ENCODE data around the gene COMP. TPM values are rescaled to one million over a fixed set of nuclear protein-coding genes. Genes with fewer than 3 reads are reported as not detected.

Gene COMP
- total RNA-seq, 1 experiment from 2014 or later = 0.16 TPM

DNA sequence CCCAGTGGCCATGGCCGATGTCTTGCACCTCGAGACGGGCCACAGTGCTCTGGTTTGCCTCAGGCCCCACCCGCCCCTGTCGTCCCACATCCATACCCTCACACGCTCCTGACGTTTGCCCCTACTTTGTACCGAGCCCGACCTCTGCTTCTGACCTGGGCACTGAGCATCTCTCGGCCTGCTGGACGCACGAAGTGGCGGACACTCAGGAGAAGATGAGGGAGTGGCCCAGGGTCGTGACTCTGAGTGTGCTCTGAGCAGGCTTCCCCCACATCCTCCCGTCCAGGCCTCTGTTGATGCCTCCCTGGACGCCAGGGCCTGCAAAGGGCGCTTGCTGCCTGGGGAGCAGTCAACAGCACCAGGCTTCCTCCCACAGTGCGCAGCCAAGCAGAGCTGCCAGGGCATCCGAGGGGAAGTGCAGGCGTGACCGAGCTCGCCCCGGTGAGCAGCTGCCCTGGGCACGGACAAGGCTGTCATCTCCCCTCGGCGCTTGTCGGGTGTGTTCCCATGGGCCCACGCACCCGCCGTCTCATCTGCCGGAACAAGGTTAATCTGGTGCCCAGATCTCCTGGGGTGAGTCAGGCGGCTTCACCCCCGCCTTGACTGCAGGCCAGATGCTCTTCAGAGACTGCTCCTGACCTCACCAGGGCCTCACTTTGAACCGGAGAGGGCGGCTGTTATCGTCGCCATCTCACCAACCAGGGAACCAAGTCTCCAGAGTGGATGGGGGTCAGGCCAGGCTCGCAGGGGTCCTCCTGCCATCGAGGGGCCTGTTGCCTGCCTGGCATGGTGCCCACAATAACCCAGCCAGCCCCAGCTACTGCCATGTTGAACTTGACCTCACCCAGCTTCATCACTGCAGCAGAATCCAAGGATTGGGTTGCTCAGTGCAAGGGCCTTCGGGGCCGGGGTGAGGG is 27.2 kb downstream of the COMP start:
- CTCF ChIA-PET = interaction anchor here (0.6 to 1.0 kb wide), 2 partner anchors 16 to 83 kb away, joined by 3 to 6 read pairs; no protein-coding TSS in a partner anchor
- intact Hi-C loops (cut with micrococcal nuclease; ENCODE audit: unreplicated experiment) = no loop called here
- no peak overlapping the region for H3K4me3 ChIP-seq (ENCODE audit: low read depth, low read length)

GRCh38 chr19:18762125-18763023 is 28.7 kb downstream of the COMP start:
- H3K27me3 Mint-ChIP-seq (ENCODE audit: insufficient read depth, unreplicated experiment) = no peaks in the 10 kb centered on the region
- no peak overlapping the region for H3K27ac Mint-ChIP-seq (ENCODE audit: unreplicated experiment)
- Histone ChIP-seq H3K4me3 (ENCODE audit: low read depth, low read length) (no peak overlapping the region), H3K27me3 (replicated peaks; ENCODE audit: control insufficient read depth, insufficient read depth, low read length) (no peaks in the 10 kb centered on the region), H3K4me1 (no peaks in the 10 kb centered on the region), H3K9me3 (no peaks in the 10 kb centered on the region), H3K36me3 (ENCODE audit: control insufficient read depth, insufficient read depth, low read length) (no peaks in the 10 kb centered on the region)
- intact Hi-C loops (cut with micrococcal nuclease; ENCODE audit: unreplicated experiment) = no loop called here
- no peaks in the 10 kb centered on the region for H3K9me3 Mint-ChIP-seq (ENCODE audit: unreplicated experiment)
- H3K4me1 Mint-ChIP-seq (ENCODE audit: low read depth, unreplicated experiment) = no peaks in the 10 kb centered on the region
- DNase-seq = no peak
- POLR2A ChIA-PET = no interaction called here
- peaks cover 21% of the 10 kb centered on the region for H3K36me3 Mint-ChIP-seq (ENCODE audit: insufficient read depth, unreplicated experiment)
- no TSS peak for BruUV-seq (replicated peaks)
- CTCF ChIA-PET = no interaction called here
- TF ChIP-seq, protein P1, sequence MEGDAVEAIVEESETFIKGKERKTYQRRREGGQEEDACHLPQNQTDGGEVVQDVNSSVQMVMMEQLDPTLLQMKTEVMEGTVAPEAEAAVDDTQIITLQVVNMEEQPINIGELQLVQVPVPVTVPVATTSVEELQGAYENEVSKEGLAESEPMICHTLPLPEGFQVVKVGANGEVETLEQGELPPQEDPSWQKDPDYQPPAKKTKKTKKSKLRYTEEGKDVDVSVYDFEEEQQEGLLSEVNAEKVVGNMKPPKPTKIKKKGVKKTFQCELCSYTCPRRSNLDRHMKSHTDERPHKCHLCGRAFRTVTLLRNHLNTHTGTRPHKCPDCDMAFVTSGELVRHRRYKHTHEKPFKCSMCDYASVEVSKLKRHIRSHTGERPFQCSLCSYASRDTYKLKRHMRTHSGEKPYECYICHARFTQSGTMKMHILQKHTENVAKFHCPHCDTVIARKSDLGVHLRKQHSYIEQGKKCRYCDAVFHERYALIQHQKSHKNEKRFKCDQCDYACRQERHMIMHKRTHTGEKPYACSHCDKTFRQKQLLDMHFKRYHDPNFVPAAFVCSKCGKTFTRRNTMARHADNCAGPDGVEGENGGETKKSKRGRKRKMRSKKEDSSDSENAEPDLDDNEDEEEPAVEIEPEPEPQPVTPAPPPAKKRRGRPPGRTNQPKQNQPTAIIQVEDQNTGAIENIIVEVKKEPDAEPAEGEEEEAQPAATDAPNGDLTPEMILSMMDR (IDR thresholded peaks at IDR 0.05; ENCODE audit: insufficient read depth in 1 of 2, low read depth in 1 of 2, low read length in 1 of 2, severe bottlenecking in 1 of 2, unreplicated experiment in 1 of 2) = no peak
- no peak overlapping the region for H3K4me3 Mint-ChIP-seq (ENCODE audit: unreplicated experiment)

More for the DNA sequence above, 27.2 kb downstream of the COMP start:
- TF ChIP-seq, protein P1 (IDR thresholded peaks at IDR 0.05; ENCODE audit: insufficient read depth in 1 of 2, low read depth in 1 of 2, low read length in 1 of 2, severe bottlenecking in 1 of 2, unreplicated experiment in 1 of 2) = no peak
- POLR2A ChIA-PET = no interaction called here
- DNase-seq = no peak
- H3K4me1 ChIP-seq = no peaks in the 10 kb centered on the region
- H3K36me3 ChIP-seq (ENCODE audit: control insufficient read depth, insufficient read depth, low read length) = no peaks in the 10 kb centered on the region
- Mint-ChIP-seq H3K4me1 (ENCODE audit: low read depth, unreplicated experiment) (no peaks in the 10 kb centered on the region), H3K36me3 (ENCODE audit: insufficient read depth, unreplicated experiment) (peaks cover 21% of the 10 kb centered on the region), H3K27me3 (ENCODE audit: insufficient read depth, unreplicated experiment) (no peaks in the 10 kb centered on the region), H3K9me3 (ENCODE audit: unreplicated experiment) (no peaks in the 10 kb centered on the region), H3K4me3 (ENCODE audit: unreplicated experiment) (no peak overlapping the region), H3K27ac (ENCODE audit: unreplicated experiment) (no peak overlapping the region)
- BruUV-seq (replicated peaks) = no TSS peak
- no peaks in the 10 kb centered on the region for H3K27me3 ChIP-seq (replicated peaks; ENCODE audit: control insufficient read depth, insufficient read depth, low read length)
- H3K9me3 ChIP-seq = no peaks in the 10 kb centered on the region

- intact Hi-C loops (cut with micrococcal nuclease; ENCODE audit: unreplicated experiment) = no loop called here
- H3K9me3 Mint-ChIP-seq (ENCODE audit: unreplicated experiment) = no peaks in the 10 kb centered on the region
- H3K4me3 Mint-ChIP-seq (ENCODE audit: unreplicated experiment) = no peak overlapping the region
- Histone ChIP-seq H3K4me1 (no peaks in the 10 kb centered on the region), H3K4me3 (ENCODE audit: low read depth, low read length) (no peak overlapping the region), H3K9me3 (no peaks in the 10 kb centered on the region), H3K27me3 (replicated peaks; ENCODE audit: control insufficient read depth, insufficient read depth, low read length) (no peaks in the 10 kb centered on the region), H3K36me3 (ENCODE audit: control insufficient read depth, insufficient read depth, low read length) (no peaks in the 10 kb centered on the region)
- ChIA-PET CTCF (no interaction called here), POLR2A (no interaction called here)
- H3K4me1 Mint-ChIP-seq (ENCODE audit: low read depth, unreplicated experiment) = no peaks in the 10 kb centered on the region
- no peak overlapping the region for H3K27ac Mint-ChIP-seq (ENCODE audit: unreplicated experiment)
- no TSS peak for BruUV-seq (replicated peaks)
- no peaks in the 10 kb centered on the region for H3K27me3 Mint-ChIP-seq (ENCODE audit: insufficient read depth, unreplicated experiment)
- no peak for DNase-seq
- TF ChIP-seq, protein P1 (IDR thresholded peaks at IDR 0.05; ENCODE audit: insufficient read depth in 1 of 2, low read depth in 1 of 2, low read length in 1 of 2, severe bottlenecking in 1 of 2, unreplicated experiment in 1 of 2) = no peak
- peaks cover 21% of the 10 kb centered on the region for H3K36me3 Mint-ChIP-seq (ENCODE audit: insufficient read depth, unreplicated experiment)
These were observed 29.5 kb downstream of the COMP start for GRCh38 chr19:18761531-18762110.

All from Caco-2 (cell line).